GM23248 (cell line): ENCODE data around the gene ACKR3. TPM values are rescaled to one million over a fixed set of nuclear protein-coding genes. Genes with fewer than 3 reads are reported as not detected.

Source experiments
- DNase-seq: peaks from one replicate; pipeline ENCODE4 v3.0.0-alpha.2; 2015
- H2AFZ ChIP-seq: fragments of 200-600 bp; sonication (generic); 2 replicates; pipeline ENCODE4 v1.6.1; 2016; ENCODE audit warnings: antibody characterized with exemption
- H3F3A ChIP-seq: fragments of 200-600 bp; sonication (generic); 2 replicates; pipeline ENCODE4 v1.6.1; 2016; ENCODE audit warnings: mild to moderate bottlenecking, antibody characterized with exemption, mixed run types; ENCODE audit not compliant: insufficient read depth
- H3K27ac ChIP-seq: fragments of 200-600 bp; sonication (generic); 2 replicates; pipeline ENCODE4 v1.5.1; 2016; ENCODE audit warnings: mild to moderate bottlenecking
- H3K27me3 ChIP-seq: fragments of 200-600 bp; sonication (generic); replicated peaks from 2 replicates; pipeline ENCODE4 v1.6.1; 2016; ENCODE audit warnings: mild to moderate bottlenecking; ENCODE audit not compliant: insufficient read depth
- H3K36me3 ChIP-seq: fragments of 200-600 bp; sonication (generic); 2 replicates; pipeline ENCODE4 v1.6.1; 2016; ENCODE audit warnings: low read depth, mild to moderate bottlenecking
- H3K4me1 ChIP-seq: fragments of 200-600 bp; sonication (generic); 2 replicates; pipeline ENCODE4 v1.6.1; 2016; ENCODE audit warnings: mild to moderate bottlenecking; ENCODE audit not compliant: insufficient read depth
- H3K4me2 ChIP-seq: fragments of 200-600 bp; sonication (generic); one replicate; pipeline ENCODE4 v1.6.1; 2016; ENCODE audit warnings: mild to moderate bottlenecking; ENCODE audit not compliant: unreplicated experiment
- H3K4me3 ChIP-seq: fragments of 200-600 bp; sonication (generic); 2 replicates; pipeline ENCODE4 v1.5.1; 2016; ENCODE audit warnings: mild to moderate bottlenecking
- H3K79me2 ChIP-seq: fragments of 200-600 bp; sonication (generic); 2 replicates; pipeline ENCODE4 v1.6.1; 2016; ENCODE audit warnings: mild to moderate bottlenecking; ENCODE audit not compliant: insufficient read depth
- H3K9ac ChIP-seq: fragments of 200-600 bp; sonication (generic); 2 replicates; pipeline ENCODE4 v1.6.1; 2016; ENCODE audit warnings: mild to moderate bottlenecking
- H3K9me2 ChIP-seq: fragments of 200-600 bp; sonication (generic); 2 replicates; pipeline ENCODE4 v1.6.1; 2016; ENCODE audit warnings: mixed run types, mild to moderate bottlenecking, moderate library complexity; ENCODE audit not compliant: insufficient read depth
- H3K9me3 ChIP-seq: fragments of 200-600 bp; sonication (generic); one replicate; pipeline ENCODE4 v1.6.1; 2017; ENCODE audit warnings: low read depth
- H4K20me1 ChIP-seq: fragments of 200-600 bp; sonication (generic); 2 replicates; pipeline ENCODE4 v1.6.0; 2016; ENCODE audit not compliant: insufficient read depth
- EZH2 ChIP-seq: fragments of 200-600 bp; sonication (generic); IDR thresholded peaks from 2 replicates; pipeline ENCODE4 v1.6.1; 2018; ENCODE audit warnings: antibody characterized with exemption, mild to moderate bottlenecking; ENCODE audit not compliant: insufficient read depth, poor library complexity, severe bottlenecking
- EZH2phosphoT487 ChIP-seq: fragments of 200-600 bp; sonication (generic); IDR thresholded peaks from 2 replicates; pipeline ENCODE4 v1.6.1; 2018; ENCODE audit warnings: antibody characterized with exemption, moderate library complexity, mild to moderate bottlenecking, low read depth; ENCODE audit not compliant: insufficient read depth
- WGBS, 2 experiments: methylation state at CpG; one replicate each; pipeline ENCODE4 v1.1.6; 2015 to 2017; ENCODE audit warnings: low lambda C conversion rate in 2 of 2, low coverage in 1 of 2; ENCODE audit errors: missing lambda C conversion rate in 2 of 2; 5-methylcytosine and 5-hydroxymethylcytosine counted together
- in situ Hi-C: fragments of 300-500 bp; cut with MboI; formaldehyde crosslinking; loops from 2 replicates; pipeline ENCODE4 v1.15.0; 2020
- polyA plus RNA-seq: library from polyadenylated mRNA; unstranded; fragments of >200 nt; fragmentation: Nextera tagmentation; extraction: Ambion mirVana; gene quantifications from 2 replicates; pipeline ENCODE4 v1.2.1, GENCODE V29; 2016
- total RNA-seq: library from RNA; depleted of rRNA; stranded (reverse); fragments of >200 nt; shearing (Covaris generic); gene quantifications from 2 replicates; pipeline ENCODE4 v1.2.3, GENCODE V29; 2014

Gene ACKR3
- total and polyA plus RNA-seq, 2 experiments from 2014 or later, result 6.1 to 8.5 TPM

GRCh38 chr2:236627841-236628240, 58.2 kb downstream of the ACKR3 start:
- TF ChIP-seq EZH2 (no peak), EZH2phosphoT487 (no peak)
- H3F3A ChIP-seq, result no peaks in the 10 kb centered on the region
- H3K9me3 ChIP-seq, result no peaks in the 10 kb centered on the region
- no peak overlapping the region for H2AFZ ChIP-seq
- DNase-seq, result no peak
- H3K79me2 ChIP-seq, result no peaks in the 10 kb centered on the region
- 0 out of 2 replicates have a peak, but pooled peaks cover 6% of the 10 kb centered on the region for H3K27me3 ChIP-seq
- H3K4me1 ChIP-seq, result no peaks in the 10 kb centered on the region
- H4K20me1 ChIP-seq, result no peaks in the 10 kb centered on the region
- H3K9me2 ChIP-seq, result no peaks in the 10 kb centered on the region
- no peak overlapping the region for H3K27ac ChIP-seq
- in situ Hi-C loops, result no loop called here
- no peak overlapping the region for H3K4me3 ChIP-seq
- WGBS, 2 experiments, result 80% methylated on average over 6 of the region's 6 CpGs
- no peak overlapping the region for H3K4me2 ChIP-seq
- H3K9ac ChIP-seq, result no peak overlapping the region
- H3K36me3 ChIP-seq, result no peaks in the 10 kb centered on the region

- no peak for DNase-seq
- H3K9me2 ChIP-seq, result no peaks in the 10 kb centered on the region
- H4K20me1 ChIP-seq, result no peaks in the 10 kb centered on the region
- H3K79me2 ChIP-seq, result no peaks in the 10 kb centered on the region
- no peak overlapping the region for H3K4me2 ChIP-seq
- in situ Hi-C loops, result no loop called here
- no peak overlapping the region for H3K27ac ChIP-seq
- H3K4me3 ChIP-seq, result no peak overlapping the region
- H3K36me3 ChIP-seq, result no peaks in the 10 kb centered on the region
- H3K9me3 ChIP-seq, result no peaks in the 10 kb centered on the region
- H2AFZ ChIP-seq, result no peak overlapping the region
- TF ChIP-seq EZH2 (no peak), EZH2phosphoT487 (no peak)
- H3K4me1 ChIP-seq, result no peaks in the 10 kb centered on the region
- no peaks in the 10 kb centered on the region for H3F3A ChIP-seq
- H3K9ac ChIP-seq, result no peak overlapping the region
- H3K27me3 ChIP-seq, result 0 out of 2 replicates have a peak, but pooled peaks cover 6% of the 10 kb centered on the region
- WGBS, 2 experiments, result 79 to 83% methylated on average over 14 of the region's 15 CpGs
These were observed 58.8 kb downstream of the ACKR3 start for GRCh38 chr2:236628256-236628901.

- H3K9me2 ChIP-seq, result no peaks in the 10 kb centered on the region
- no peak overlapping the region for H3K27ac ChIP-seq
- DNase-seq, result no peak
- no peaks in the 10 kb centered on the region for H3K79me2 ChIP-seq
- H3K9me3 ChIP-seq, result no peaks in the 10 kb centered on the region
- no peaks in the 10 kb centered on the region for H3K4me1 ChIP-seq
- WGBS, 2 experiments, result 80 to 89% methylated on average over 11 of the region's 11 CpGs
- H3K27me3 ChIP-seq, result 0 out of 2 replicates have a peak, but pooled peaks cover 6% of the 10 kb centered on the region
- H3K36me3 ChIP-seq, result no peaks in the 10 kb centered on the region
- no peak overlapping the region for H3K9ac ChIP-seq
- H3K4me2 ChIP-seq, result no peak overlapping the region
- no peak overlapping the region for H3K4me3 ChIP-seq
- H3F3A ChIP-seq, result no peaks in the 10 kb centered on the region
- TF ChIP-seq EZH2phosphoT487 (no peak), EZH2 (no peak)
- H4K20me1 ChIP-seq, result no peaks in the 10 kb centered on the region
- no peak overlapping the region for H2AFZ ChIP-seq
- in situ Hi-C loops, result no loop called here
These were observed 59.5 kb downstream of the ACKR3 start for GRCh38 chr2:236628981-236629605.

GRCh38 chr2:236629961-236630872, 60.6 kb downstream of the ACKR3 start:
- DNase-seq, result no peak
- in situ Hi-C loops, result no loop called here
- Histone ChIP-seq H3K9me2 (no peaks in the 10 kb centered on the region), H3K4me3 (no peak overlapping the region), H3K27ac (no peak overlapping the region), H4K20me1 (no peaks in the 10 kb centered on the region), H3K4me2 (no peak overlapping the region), H3K4me1 (no peaks in the 10 kb centered on the region), H3K9ac (no peak overlapping the region), H3K79me2 (no peaks in the 10 kb centered on the region), H3K9me3 (no peaks in the 10 kb centered on the region), H3F3A (no peaks in the 10 kb centered on the region), H3K27me3 (0 out of 2 replicates have a peak, but pooled peaks cover 6% of the 10 kb centered on the region), H2AFZ (no peak overlapping the region), H3K36me3 (no peaks in the 10 kb centered on the region)
- 84 to 90% methylated on average over 16 of the region's 16 CpGs for WGBS, 2 experiments
- no peak for TF ChIP-seq EZH2
- TF ChIP-seq EZH2phosphoT487, result no peak
